GM06990 (cell line): Measurements from ENCODE around the gene MYBPH.
A peak's percentile ranks its signal among the peaks of the same experiment; 100 is the strongest.

Experiments
- DNase-seq: peaks from one replicate; pipeline ENCODE4 v3.0.0-alpha.2; 2011; ENCODE audit not compliant: insufficient read length; ENCODE audit errors: extremely low read depth
- H3K27me3 ChIP-seq: replicated peaks from 2 replicates; pipeline ENCODE4 v1.6.0; 2011; ENCODE audit warnings: low read length; ENCODE audit not compliant: control insufficient read depth, insufficient read depth
- H3K36me3 ChIP-seq: 2 replicates; pipeline ENCODE4 v1.5.1; 2011; ENCODE audit warnings: low read length; ENCODE audit not compliant: control insufficient read depth, insufficient read depth
- H3K4me3 ChIP-seq: replicated peaks from 2 replicates; pipeline ENCODE4 v1.5.1; 2011; ENCODE audit warnings: low read depth, mild to moderate bottlenecking, control low read depth, low read length
- TF ChIP-seq, protein P1 (sequence below): IDR thresholded peaks from 2 replicates; pipeline ENCODE4 v1.5.1; 2011; ENCODE audit warnings: low read length, control low read depth, mild to moderate bottlenecking, inconsistent platforms; ENCODE audit not compliant: insufficient read depth, poor library complexity, severe bottlenecking

MYBPH gene

DNA sequence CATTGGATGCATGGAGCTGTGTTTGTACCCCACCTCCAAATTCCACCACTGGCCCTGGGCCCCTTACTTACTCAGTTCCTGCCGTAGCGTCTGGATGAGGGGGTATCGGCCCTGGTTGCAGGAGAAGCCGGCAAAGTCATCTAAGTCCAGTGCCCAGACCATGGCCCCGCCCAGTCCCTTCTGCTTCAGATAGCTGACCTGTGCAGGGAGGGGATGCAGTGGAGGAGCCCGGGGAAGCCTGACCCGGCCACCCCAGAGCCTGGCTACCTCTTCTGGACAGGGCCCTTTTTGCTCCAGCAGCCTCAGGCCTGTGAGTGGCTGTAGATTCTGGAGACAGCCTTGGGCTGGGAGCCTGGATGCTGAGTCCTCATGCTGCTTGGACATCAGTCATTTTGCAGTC is 42.0 kb upstream of the MYBPH start:
- DNase-seq, result no peak
- TF ChIP-seq, protein P1, sequence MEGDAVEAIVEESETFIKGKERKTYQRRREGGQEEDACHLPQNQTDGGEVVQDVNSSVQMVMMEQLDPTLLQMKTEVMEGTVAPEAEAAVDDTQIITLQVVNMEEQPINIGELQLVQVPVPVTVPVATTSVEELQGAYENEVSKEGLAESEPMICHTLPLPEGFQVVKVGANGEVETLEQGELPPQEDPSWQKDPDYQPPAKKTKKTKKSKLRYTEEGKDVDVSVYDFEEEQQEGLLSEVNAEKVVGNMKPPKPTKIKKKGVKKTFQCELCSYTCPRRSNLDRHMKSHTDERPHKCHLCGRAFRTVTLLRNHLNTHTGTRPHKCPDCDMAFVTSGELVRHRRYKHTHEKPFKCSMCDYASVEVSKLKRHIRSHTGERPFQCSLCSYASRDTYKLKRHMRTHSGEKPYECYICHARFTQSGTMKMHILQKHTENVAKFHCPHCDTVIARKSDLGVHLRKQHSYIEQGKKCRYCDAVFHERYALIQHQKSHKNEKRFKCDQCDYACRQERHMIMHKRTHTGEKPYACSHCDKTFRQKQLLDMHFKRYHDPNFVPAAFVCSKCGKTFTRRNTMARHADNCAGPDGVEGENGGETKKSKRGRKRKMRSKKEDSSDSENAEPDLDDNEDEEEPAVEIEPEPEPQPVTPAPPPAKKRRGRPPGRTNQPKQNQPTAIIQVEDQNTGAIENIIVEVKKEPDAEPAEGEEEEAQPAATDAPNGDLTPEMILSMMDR, result no peak
- no peak overlapping the region for H3K4me3 ChIP-seq
- no peaks in the 10 kb centered on the region; the same call in 1 of the 2 replicates for H3K27me3 ChIP-seq
- no peaks in the 10 kb centered on the region for H3K36me3 ChIP-seq

DNA sequence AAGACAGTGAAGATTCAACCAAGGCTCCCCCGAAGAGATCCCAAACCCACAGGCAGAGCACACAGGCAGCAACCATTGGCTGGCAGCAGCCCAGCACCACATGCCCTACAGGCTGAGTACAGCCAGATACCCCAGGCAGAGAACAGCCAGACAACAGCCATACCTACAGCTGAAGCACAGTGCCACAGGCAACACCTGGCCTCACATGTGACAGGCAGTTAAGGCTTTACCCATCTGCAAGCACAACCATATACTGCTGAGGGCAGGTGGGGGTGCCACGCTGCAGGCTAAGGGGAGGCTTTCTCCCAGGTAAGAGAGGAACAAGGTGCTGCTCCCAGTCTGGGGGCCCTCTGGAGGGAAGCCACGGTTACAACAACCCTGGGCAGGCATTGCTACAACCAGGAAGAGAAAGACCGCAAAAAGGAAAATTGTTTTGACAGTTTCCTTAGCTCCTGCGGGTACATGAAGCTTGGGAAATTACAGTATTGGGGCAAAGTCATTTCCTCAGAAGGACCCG is 41.6 kb upstream of the MYBPH start:
- TF ChIP-seq, protein P1, result peak; percentile 21
- H3K4me3 ChIP-seq, result no peak overlapping the region
- DNase-seq, result no peak

DNA sequence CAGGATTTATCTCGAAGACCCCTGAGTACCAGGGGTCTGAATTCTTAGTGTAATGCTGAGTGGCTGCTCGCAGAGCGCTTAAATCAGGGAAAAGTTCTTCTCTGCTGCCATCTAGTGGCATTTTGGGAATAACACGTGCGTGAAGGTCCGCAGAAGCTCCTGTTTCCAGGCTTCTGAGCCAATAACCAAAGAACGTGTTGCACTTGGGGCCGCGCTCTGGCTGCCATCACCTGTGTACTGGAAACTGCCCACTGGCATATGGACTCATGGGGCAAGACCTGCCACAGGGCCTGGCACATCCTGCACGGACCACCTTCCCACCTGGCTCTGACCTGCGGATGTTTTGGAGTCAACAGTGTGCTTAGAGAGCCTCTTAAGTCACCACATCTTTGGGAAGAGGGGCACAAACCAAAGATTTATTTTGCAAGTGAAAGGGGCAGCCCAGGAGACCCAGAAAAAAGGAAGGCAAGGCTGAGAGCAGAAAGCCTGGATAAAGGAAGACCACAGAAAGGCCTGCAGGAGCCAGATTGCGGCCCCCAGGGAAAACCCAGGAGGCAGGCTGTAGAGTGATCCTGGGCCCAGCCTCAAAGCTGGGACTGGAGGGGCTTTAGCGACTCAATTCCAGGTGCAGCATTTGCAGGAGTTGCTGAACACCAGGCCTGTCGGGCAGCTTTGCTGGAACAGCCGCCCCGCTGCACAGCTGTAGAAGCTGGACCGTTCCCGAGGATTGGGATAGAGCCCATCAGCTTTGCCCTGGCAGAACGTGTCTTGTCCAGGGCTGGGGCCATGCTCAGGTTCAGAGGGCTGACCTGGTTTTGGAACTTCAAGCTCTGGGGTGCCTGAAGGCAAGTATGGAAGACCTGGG is 40.9 kb upstream of the MYBPH start:
- H3K36me3 ChIP-seq, result no peaks in the 10 kb centered on the region
- TF ChIP-seq, protein P1, result peak; percentile 69
- DNase-seq, result peak; percentile 25
- no peaks in the 10 kb centered on the region; the same call in 1 of the 2 replicates for H3K27me3 ChIP-seq
- H3K4me3 ChIP-seq, result no peak overlapping the region

More for the DNA sequence above, 41.6 kb upstream of the MYBPH start:
- no peaks in the 10 kb centered on the region; the same call in 1 of the 2 replicates for H3K27me3 ChIP-seq
- H3K36me3 ChIP-seq, result no peaks in the 10 kb centered on the region

DNA sequence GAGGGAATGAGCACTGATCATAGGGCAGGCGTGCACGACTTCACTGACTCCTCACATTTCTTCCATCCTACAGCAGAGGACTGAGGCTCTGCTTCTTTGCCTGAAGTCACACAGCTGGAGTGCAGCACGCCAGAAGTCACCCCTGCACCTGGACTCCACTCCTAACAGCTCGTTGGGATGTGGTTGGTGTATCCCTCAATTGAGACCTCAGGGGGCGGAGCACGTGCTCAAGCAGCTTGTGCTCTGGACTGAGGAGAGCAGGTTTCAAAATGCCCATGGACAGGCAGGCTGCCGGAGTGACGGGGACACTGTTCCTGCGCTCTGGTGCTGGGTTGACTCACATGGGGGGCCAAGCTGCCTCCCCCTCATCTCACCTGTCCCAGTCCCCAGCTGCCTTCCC is 39.9 kb upstream of the MYBPH start:
- Histone ChIP-seq H3K36me3 (no peaks in the 10 kb centered on the region), H3K27me3 (no peaks in the 10 kb centered on the region; the same call in 1 of the 2 replicates), H3K4me3 (no peak overlapping the region)
- TF ChIP-seq, protein P1, result no peak
- no peak for DNase-seq

DNA sequence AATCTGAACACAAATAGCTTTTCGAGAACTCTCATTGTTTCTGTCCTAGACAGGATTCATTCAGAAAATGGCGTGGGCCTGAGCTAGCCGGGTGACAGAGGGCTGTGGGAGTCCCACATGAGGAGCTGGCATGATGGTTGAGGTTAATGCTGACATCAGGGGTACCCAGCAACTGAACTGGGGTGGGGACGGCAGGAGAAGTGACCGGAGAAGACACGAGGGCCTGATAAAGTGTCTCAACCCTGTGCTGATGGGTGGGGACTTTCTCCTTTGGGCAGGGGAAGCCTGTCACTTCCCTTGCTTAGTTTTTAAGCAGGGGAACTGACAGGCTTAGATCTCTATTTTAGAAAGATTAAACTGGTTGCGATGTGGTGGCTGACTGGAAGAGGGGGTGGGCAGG is 39.2 kb upstream of the MYBPH start:
- H3K4me3 ChIP-seq, result no peak overlapping the region
- H3K36me3 ChIP-seq, result no peaks in the 10 kb centered on the region
- no peaks in the 10 kb centered on the region; the same call in 1 of the 2 replicates for H3K27me3 ChIP-seq
- TF ChIP-seq, protein P1, result no peak
- DNase-seq, result no peak
